Loucy (cell line): Measurements from ENCODE around the gene EIF6.

Experiments used
- CTCF ChIP-seq: fragments of 200-600 bp; sonication (generic); conservative IDR thresholded peaks from 2 replicates; pipeline ENCODE4 v1.5.1; 2014; ENCODE audit warnings: mild to moderate bottlenecking, antibody characterized with exemption, low read length
- EZH2phosphoT487 ChIP-seq: fragments of 200-600 bp; IDR thresholded peaks from 2 replicates; pipeline ENCODE4 v1.6.1; 2018; ENCODE audit warnings: antibody characterized with exemption, mild to moderate bottlenecking, moderate library complexity, borderline replicate concordance

- TF ChIP-seq CTCF (no peak), EZH2phosphoT487 (no peak)
These were observed 18.1 kb upstream of the EIF6 start for GRCh38 chr20:35302421-35303335.
